HG02623 (cell line): Measurements from ENCODE around the gene LZTS2.
"Not testable (repeated sequence)": the region's sequence is repeated elsewhere in the genome, so short reads cannot be mapped to it uniquely, and the experiment has no call there.

Experiments used
- ATAC-seq: cut with Tn5 transposase; IDR thresholded peaks from one replicate; pipeline ENCODE4 v1.9.1; 2021; ENCODE audit warnings: moderate library complexity; ENCODE audit not compliant: unreplicated experiment

Gene LZTS2

DNA sequence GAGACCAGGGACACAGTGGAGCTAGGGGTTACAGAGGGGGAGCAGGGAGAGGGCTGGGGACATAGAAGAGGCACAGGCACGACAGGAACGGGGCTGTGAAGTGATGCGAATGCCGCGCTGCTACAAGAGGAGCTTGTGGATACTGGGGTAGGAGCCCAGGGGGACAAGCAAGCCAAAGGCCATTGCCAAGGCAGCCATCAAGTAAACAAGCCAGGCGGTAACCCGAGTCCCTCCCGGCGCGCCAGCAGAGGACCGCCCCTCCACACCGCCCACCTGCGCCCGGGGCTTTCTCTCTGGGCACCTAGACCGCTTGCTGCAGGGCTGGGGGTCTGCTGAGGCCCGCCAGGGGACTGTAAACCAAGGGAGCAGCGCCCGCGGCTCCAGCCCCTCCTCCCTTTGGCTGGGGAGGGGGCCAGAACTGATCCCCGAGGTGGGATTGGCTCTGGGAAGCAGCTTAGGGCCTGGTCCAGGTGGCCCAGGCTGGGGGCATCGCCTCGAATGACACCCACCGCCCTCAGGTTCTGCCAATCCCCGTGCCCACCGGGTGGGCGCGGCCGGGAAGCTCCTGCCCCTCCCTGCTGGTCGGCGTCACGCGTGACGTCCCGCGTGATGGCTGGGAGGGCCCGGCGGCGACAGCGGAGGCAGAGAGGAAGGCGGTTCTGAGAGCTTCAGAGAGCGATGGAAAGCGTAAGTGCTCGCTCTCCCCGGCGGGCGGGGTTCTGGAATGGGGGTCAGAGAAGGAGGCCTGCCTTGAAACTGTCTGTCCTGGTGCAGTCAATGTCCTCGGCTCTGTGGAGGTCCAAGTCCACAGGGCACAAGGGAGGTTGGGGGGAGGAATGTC, 32.4 kb downstream of the LZTS2 start:
- no peak for ATAC-seq

GRCh38 chr10:101032637-101033224, 33.1 kb downstream of the LZTS2 start:
- ATAC-seq, result no peak

GRCh38 chr10:101033276-101033675, 33.7 kb downstream of the LZTS2 start:
- no peak for ATAC-seq

GRCh38 chr10:101034404-101034803, 34.8 kb downstream of the LZTS2 start:
- ATAC-seq, result not testable (repeated sequence)

GRCh38 chr10:101035314-101035713, 35.7 kb downstream of the LZTS2 start:
- no peak for ATAC-seq

GRCh38 chr10:101035916-101036702, 36.5 kb downstream of the LZTS2 start:
- ATAC-seq, result no peak

- ATAC-seq, result no peak
Observed at GRCh38 chr10:101036726-101037125, 37.1 kb downstream of the LZTS2 start.

DNA sequence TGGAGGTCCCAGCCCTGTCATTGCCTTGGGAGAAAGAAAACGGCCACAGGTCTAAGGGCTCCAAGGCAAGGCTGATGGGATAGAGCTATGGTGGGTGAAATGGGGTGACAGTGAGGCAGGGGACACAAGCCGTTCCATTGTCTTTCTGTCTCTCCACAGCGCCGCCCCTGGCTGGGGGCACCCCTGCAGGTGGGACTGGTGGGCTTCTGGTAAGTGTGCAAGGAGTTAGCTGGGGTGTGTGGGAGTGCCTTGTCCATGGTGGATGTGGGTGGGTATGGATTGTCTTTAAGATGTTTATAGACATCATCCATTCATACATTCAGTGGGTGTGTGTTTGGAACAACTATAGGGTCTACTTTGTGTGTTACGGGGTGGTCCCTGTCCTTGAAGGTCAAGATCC, 38.9 kb downstream of the LZTS2 start:
- no peak for ATAC-seq

- no peak for ATAC-seq
Observed at GRCh38 chr10:101040061-101040460, 40.5 kb downstream of the LZTS2 start.

GRCh38 chr10:101040851-101041250, 41.2 kb downstream of the LZTS2 start:
- ATAC-seq, result no peak

- ATAC-seq, result peak; percentile 70
Observed at GRCh38 chr10:101041252-101041761, 41.7 kb downstream of the LZTS2 start.

GRCh38 chr10:101042118-101042517, 42.5 kb downstream of the LZTS2 start:
- ATAC-seq, result no peak

DNA sequence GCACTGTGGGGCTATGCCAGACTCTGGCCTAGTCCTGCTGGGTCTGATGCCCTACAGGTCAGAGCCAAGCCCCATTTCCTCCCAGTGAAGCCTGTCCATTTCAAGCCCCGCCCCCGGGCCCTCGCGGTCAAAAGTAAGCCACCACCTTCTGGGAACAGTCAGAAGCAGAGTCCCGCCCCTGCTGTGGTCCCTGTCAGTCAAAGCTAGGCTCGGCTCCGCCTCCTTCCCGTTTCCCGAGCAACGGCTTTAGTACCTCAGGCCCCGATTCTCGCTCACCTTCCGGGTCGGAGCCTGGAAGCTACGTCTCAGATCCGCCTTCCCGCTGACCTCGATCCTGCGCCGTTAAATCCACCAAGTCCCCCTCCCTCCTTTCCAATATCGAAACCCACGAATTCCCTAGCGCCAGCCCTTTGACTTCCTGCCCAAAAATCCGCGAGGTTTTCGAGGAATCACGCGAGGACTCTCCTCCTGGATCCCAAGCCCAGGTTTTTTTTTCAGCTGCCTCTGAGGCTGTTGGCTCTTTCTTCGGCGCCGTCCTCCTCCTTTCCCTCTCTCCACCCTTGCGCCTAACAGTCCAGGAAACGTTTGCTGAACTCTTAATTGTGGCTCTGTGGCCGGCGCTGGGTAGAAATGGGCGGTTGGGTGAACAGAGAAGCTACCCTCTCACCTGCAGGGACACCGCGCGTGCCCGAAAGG, 43.2 kb downstream of the LZTS2 start:
- ATAC-seq, result peak; percentile 87

- no peak for ATAC-seq
Observed at GRCh38 chr10:101043363-101043707, 43.7 kb downstream of the LZTS2 start.

DNA sequence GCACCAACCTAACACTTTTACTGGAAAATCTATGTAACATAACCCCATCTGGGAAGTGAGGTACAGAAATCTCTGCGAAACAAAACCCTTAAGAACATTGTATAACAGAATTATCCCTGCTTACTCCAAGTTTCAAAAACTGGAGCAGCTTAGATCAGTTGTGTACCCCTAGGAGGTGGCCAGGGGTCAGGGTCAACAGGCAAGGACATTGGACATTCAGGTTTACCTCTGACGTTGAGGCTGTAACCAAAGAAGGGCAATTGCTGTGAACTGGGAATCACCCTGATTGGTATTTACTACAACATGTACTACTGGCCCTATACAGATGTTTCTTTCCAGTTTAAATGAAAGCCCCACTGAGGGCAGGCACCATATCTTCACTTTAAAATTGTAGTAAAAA, 44.5 kb downstream of the LZTS2 start:
- no peak for ATAC-seq

DNA sequence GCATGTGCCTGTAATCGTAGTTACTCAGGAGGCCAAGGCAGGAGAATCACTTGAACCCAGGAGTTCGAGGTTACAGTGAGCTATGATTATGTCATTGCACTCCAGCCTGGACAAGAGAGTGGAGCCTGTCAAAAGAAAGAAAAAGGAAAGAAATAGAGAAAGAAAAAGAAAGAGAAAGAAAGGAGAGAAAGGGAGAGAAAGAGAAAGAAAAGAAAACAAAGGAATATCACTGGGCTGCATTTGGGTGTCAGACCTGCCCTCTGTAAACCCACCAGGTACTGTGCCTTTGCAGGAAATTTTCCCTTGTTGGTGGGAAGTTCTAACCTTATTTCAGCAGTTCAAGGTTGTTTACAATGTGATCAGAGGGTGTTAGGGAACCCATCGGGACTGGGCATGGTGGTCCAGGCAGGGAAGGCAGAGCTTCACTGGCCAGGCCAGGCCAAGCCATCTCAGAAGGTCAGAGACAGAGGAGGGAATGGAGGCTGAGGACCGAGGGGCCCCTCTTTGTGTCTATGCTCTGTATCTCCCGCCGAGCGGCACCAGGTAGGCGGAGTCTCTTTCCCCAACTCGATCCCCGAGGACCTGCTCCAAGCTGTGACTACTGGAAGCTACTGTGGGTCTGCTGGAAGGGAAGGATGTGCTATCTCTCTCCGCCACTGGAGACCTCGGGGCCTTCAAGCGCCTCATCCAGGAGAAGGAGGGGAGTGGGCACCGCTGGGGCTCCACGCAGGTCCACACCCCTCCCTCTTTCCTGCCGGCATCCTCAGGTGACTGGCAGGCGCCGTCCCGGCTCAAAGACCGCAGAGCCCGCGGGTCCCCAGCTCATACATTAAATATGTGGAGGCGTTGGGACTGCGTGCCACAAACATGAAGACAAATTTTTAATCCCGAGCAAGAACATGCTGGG, 47.0 kb downstream of the LZTS2 start:
- ATAC-seq, result no peak

- ATAC-seq, result no peak
Observed at GRCh38 chr10:101047268-101047667, 47.7 kb downstream of the LZTS2 start.

GRCh38 chr10:101047961-101048892, 48.6 kb downstream of the LZTS2 start:
- no peak for ATAC-seq
